Measurements from ENCODE around the gene TLR6.
A peak's percentile ranks its signal among the peaks of the same experiment; 100 is the strongest.
"Not testable (repeated sequence)": the region's sequence is repeated elsewhere in the genome, so short reads cannot be mapped to it uniquely, and the experiment has no call there.

TLR6 gene

GRCh38 chr4:38785041-38785790 is 71.4 kb downstream of the TLR6 start:
- DNase-seq = no peak

- no peak for DNase-seq
These were observed 72.5 kb downstream of the TLR6 start for GRCh38 chr4:38784141-38784540.

GRCh38 chr4:38783109-38783460 is 73.5 kb downstream of the TLR6 start:
- no peak for DNase-seq

GRCh38 chr4:38782452-38783108 is 74.0 kb downstream of the TLR6 start, which contains the start of gene TLR10:
Gene TLR10, minus strand, starts transcription at chr4:38782990. Its CDS starts 7,400 bp downstream, at chr4:38775590.
- peak; percentile 34 for DNase-seq

GRCh38 chr4:38781854-38782261 is 74.8 kb downstream of the TLR6 start:
- no peak for DNase-seq

GRCh38 chr4:38780833-38781484 is 75.7 kb downstream of the TLR6 start:
- DNase-seq = no peak

- DNase-seq = no peak
These were observed 76.8 kb downstream of the TLR6 start for GRCh38 chr4:38779790-38780189.

- DNase-seq = not testable (repeated sequence)
These were observed 78.7 kb downstream of the TLR6 start for GRCh38 chr4:38777925-38778324.

- no peak for DNase-seq
These were observed 81.3 kb downstream of the TLR6 start for GRCh38 chr4:38775326-38775725.

- no peak for DNase-seq
These were observed 82.2 kb downstream of the TLR6 start for GRCh38 chr4:38774181-38774955.

Data from DMS79 treated with DMSO at 0.1 percent for 48 hours (cell line).